ENCODE data around the gene TRAF6.
A peak's percentile ranks its signal among the peaks of the same experiment; 100 is the strongest.
"Not testable (repeated sequence)": the region's sequence is repeated elsewhere in the genome, so short reads cannot be mapped to it uniquely, and the experiment has no call there.

The TRAF6 gene, protein sequence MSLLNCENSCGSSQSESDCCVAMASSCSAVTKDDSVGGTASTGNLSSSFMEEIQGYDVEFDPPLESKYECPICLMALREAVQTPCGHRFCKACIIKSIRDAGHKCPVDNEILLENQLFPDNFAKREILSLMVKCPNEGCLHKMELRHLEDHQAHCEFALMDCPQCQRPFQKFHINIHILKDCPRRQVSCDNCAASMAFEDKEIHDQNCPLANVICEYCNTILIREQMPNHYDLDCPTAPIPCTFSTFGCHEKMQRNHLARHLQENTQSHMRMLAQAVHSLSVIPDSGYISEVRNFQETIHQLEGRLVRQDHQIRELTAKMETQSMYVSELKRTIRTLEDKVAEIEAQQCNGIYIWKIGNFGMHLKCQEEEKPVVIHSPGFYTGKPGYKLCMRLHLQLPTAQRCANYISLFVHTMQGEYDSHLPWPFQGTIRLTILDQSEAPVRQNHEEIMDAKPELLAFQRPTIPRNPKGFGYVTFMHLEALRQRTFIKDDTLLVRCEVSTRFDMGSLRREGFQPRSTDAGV

DNA sequence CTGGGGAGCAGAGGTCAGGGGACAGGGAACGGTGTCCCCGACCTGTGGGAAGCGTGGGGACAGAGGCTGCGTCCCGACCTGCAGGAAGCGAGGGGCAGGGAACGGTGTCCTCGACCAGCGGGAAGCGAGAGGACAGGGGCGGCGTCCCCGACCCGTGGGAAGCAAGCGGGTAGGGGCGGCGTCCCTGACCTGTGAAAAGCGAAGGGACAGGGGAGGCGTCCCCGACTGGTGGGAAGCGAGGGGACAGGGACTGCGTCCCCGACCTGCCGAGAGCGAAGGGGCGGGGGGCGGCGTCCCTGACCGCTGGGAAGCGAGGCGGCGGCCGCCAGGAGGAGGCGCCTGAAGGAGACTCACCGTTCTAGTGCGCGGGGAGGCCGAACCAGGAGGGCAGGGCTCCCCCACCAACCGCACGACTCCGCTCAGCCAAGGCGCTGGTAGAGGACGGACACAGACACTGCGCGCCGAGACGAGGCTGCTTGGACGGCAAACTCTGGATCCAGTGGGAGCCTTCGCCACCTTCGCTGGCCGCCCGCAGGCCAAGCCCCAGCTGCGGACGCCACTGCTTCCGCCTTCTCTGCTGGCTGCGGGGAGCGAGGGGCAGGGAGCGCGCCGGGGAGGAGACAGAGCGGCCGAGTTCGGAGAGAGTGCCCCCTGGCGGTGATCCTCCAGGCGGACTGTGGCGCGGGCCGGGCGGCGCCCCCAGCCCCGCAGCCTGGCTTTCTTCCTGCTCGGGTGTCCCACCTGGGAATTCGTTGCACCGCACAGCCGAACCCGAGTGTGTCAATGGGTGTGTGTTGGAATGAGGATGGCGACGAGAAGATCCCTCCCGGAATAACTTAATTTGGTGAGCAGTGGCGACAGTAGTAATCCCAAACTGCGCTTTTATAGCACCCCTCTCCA lies at the start of gene TRAF6:
TRAF6 (minus strand) TSS at position 579 of the 900 bp plus-strand sequence. CDS start 8,757 bp downstream, outside the sequence.
- peak; percentile 92 for DNase-seq

DNA sequence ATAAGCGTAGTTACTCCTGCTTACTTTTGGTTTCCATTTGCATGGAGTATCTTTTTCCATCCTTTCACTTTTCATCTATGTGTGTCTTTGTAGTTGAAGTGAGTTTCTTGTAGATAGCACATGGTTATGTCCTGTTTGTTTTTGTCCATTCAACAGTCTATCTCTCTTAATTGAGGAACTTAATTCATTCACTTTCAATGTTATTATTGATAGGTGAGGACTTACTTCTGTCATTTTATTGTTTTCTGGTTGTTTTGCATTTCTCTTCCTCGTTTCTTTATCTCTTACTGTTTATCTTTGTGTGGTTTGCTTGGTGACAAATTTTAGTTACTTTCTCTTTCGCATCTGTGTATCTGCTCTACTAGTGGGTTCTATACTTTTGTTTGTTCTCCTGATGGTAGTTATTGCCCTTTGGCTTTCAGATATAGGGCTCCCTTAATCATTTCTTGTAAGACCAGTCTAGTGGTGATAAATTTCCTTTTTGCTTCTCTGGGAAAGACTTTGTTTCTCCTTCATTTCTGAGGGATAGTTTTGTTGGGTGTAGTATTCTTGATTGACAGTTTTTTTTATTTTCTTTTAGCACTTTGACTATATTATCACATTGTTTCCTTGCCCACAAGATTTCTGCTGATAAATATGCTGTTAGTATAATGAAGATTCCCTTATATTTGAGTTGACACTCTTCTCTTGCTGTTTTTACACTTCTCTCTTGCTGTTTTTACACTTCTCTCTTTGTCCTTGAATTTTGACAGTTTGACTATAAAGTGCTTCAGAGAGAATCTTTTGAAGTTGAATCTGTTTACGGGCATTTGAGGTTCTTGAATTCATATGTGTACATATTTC lies 48.7 kb upstream of the TRAF6 start:
- no peak for DNase-seq

DNA sequence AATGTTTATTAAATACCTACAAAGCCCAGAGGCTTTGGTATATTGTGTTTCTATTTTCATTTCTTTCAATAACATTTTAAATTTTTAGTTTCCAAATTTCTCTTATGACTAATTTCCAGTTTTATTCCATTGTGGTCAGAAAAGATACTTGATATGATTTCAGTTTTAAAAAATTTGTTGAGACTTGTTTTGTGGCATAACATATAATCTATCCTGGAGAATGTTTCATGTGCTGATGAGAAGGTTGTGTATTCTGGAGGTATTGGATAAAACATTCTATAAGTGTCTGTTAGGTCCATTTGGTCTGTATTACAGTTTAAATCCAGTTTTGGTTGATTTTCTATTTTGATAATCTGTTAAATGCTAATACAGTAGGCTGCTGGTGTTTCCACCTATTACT lies 47.9 kb upstream of the TRAF6 start:
- DNase-seq, result no peak

DNA sequence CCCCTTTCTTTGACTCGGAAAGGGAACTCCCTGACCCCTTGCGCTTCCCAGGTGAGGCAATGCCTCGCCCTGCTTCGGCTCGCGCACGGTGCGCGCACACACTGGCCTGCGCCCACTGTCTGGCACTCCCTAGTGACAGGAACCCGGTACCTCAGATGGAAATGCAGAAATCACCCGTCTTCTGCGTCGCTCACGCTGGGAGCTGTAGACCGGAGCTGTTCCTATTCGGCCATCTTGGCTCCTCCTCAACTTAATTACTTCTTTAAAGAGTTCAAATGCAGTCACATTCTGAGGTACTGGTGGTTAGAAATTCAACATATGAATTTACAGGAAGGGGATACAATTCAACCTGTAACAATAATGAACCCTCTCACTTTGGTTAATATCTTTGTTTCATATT lies 47.3 kb upstream of the TRAF6 start:
- not testable (repeated sequence) for DNase-seq

DNA sequence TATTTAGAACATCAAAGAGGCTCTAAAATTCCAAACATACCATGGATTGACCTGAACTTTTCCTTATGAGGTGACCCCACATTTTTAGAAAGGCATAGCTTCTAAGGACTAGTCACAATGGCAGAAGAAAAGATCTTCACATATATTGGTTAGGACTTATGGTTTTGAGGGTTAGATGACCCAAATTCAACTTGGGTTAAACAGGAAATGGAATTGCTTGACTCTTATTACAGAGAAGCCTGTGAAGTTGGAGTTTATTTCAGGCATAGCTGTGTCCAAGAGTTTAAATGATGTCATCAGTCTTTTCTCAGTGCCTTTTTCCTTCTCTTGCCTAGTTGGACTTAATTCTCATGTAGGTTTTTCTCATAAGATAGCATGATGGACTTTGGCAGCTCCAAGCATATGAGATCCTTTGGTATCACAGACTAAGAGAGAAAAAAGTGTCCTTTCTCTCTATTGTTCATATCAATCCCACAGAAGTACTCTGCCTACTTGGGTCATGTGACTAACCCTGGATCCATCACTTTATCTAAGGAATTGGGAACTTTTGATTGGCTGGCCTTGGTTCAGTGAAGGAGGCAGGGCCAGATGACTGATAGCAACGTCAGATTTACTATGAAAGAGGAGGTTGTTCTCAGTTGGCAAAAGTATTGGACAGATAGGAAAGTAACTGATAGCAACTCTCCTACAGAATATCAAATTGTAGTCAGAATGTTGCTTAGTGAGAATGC lies 40.5 kb upstream of the TRAF6 start:
- DNase-seq, result no peak

DNA sequence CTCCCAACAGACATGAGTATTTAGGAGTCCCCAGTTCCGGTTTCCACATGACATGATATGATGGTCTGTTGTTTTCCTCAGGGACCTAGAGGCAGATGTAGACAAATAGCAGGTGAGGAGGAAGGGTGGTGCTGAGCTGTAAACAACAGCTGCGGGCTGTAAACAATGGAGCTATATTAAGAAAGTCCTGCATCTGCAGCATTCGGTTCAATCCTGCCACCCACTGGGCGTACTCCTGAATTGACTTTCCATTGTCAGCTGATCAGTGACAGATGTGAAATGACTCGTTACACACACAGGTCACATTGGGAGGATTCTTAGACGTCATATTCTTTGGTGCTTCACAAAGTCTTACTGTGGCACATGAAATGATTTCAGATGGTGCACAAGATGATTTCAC lies 30.9 kb upstream of the TRAF6 start:
- peak; percentile 9 for DNase-seq

DNA sequence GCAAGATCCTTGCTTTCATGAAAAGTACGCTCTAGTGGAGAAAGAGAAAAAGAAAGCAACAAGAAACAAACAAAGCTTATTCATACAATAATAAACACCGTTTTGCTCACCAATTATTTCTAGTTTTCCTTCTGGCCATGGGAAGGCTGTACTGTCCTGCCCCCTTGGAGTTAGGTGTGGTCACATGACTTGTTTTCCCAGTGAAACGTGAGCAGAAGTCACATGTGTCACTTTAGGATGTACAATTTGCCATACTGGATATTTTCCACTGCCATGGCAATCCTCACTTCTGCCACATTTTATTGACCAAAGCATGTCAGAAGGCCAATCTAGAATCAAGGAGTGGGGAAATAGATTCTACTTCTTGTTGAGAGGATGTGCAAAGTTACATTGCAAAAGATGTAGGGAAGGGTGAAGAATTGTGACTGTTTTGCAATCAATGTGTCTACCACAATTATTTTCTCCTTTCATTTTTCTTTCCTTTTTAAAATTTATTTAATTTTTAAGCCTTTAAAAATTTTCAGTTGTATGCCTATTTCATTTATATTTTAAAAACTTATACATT lies 24.3 kb upstream of the TRAF6 start:
- no peak for DNase-seq

DNA sequence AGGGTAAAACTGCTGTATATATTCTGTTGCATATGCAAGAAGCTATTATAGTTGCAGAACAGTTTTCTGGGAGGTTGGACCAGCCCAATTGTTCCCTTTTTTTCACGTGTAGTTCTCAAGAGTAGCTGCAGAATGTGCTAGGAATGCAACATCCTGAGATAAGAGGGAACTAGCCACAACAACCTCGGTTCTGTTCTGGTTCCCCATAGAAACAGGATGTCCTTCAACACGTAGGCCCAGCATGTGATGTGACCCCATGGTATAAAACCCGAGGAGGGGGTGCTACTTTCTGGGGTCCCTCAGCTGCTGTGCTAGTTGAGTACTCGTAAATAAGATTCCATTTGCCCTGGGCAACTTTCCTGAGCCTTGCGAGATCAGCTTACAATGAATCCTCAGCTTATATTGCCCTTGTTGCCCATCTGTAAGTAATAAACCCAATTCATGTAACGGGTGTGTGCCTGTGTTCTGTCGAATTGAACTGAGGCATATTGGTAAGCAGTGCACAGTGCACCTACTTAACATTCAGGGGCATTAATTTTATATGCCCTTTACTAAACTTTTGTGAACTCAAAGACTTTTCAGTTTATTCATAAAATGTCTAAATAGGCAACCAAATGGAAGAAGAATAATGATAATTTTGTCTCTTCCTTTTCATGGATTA lies 23.0 kb upstream of the TRAF6 start:
- no peak for DNase-seq

DNA sequence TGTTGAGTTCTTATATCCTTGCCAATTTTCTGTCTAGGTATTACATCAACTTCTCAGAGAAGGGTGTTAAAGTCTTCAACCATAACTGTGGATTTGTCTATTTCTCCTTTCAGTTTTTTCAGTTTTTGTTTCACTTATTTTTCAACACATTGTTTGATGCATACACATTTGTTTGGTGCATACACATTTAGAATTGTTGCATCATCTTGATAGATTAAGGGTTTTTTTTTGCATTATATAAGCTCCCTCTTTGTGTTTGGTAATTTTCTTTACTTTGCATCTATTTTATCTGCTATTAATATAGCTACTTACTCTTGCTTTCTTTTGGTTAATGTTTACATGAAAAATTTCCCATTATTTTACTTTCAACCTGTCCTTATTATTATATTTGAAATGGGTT lies 20.8 kb upstream of the TRAF6 start:
- DNase-seq, result no peak

DNA sequence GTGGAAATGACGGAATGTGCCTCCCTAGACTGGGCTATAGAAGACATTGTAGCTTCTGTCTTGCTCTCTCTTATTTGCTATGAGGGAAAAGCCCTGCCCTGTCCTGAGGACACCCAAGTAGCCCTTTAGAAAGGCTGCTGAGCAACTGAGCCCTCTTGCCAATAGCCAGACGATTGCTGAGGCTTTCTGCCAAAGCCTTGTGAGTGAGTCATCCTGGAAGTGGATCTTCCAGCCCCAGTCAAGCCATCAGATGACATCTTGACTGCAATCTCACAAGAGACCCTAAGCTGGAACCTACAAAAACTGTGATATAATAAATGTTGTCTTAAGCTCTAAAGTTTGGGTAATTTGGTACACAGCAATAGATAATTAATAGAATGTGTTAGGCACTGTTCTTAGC lies 3.9 kb upstream of the TRAF6 start:
- no peak for DNase-seq

DNA sequence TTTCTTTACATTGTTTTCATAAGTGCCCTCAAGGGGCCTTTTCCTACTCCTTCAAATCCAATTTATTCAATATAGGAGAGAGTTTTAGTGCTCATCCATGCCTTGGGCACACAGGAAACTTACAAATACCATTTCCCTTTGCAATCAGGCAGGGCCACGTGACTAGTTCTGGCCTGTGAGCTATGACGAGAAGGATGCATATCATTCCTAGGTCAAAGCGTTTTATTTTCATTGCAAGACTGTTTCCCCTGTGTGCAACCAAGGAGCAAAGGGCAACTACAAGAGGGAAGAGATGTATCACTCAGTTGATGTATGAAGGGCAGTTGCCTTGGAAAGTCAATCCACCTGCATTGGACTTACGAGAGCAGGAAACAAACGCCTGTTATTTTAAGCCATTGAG lies 1.9 kb upstream of the TRAF6 start:
- no peak for DNase-seq

DNA sequence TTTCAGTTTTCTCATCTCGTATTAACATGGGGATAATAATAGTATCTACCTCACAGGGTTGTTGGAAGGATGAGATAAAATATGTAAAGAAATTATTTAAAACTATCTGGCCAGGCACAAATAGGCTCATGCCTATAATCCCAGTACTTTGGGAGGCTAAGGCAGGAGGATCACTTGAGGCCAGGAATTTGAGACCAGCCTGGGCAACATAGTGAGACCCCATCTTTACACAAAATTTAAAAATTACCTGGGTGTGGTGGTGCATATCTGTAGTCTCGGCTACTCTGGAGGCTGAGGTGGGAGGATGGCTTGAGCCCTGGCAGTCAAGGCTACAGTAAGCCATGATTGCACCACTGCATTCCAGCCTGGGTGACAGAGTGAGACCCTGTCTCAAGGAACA lies 990 bp upstream of the TRAF6 start:
- not testable (repeated sequence) for DNase-seq

DNA sequence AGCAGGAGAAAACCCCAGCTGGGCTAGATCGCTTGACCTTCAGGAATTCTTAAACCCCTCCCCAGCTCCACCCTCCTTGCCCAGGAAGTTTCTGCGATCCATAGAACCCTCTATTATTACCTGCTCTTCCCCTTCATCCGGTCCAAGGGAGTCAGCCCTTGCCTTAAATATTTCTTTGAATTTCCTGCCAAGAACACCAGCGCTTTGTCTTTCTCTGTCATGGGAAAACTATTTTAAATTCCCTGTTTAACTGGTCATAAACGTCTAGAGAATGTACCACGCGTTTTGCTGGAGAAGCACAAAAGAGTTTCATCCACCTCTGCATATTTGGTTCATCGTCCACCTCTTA lies 496 bp upstream of the TRAF6 start:
- DNase-seq, result no peak

DNA sequence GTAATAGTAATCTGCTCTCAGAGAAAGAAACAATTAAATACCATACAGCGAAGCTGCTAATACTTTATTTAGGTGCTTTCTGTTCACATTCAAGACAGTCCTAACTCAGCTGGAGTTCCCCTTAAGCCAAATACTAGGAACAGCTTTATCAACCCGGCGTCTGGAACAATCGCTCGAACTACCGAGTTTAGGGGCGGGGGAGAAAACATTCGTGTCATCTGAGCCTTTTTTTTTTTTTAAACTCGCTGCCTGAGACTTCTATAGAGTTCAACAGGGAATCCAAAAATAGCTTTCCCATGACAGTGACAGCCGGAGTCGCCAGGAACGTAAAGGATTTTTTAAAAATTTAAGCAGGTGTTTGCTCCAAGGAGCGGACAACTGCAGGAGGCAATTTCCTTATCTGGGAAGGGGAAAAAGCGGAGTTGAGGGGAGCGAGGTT lies 852 bp downstream of the TRAF6 start:
- DNase-seq, result peak; percentile 33

DNA sequence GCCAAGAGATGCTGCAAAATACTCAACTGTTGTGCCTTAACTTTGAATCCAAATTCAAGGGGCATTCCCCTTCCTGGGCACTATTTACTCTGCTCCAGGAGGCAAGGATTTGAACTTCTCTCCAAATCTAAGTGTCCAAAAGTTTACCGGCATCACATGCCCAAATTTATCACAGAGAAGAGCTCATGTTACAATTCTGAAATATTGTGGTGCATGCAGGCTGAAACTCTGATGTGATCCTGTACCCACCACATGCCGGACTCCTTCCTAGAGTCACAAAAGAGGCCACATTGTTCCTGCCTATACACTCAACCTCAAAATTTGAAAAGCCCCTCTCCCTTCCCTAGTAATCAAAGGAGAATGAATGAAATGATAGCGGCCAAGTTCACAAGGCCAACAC lies 1.3 kb downstream of the TRAF6 start:
- DNase-seq, result no peak

DNA sequence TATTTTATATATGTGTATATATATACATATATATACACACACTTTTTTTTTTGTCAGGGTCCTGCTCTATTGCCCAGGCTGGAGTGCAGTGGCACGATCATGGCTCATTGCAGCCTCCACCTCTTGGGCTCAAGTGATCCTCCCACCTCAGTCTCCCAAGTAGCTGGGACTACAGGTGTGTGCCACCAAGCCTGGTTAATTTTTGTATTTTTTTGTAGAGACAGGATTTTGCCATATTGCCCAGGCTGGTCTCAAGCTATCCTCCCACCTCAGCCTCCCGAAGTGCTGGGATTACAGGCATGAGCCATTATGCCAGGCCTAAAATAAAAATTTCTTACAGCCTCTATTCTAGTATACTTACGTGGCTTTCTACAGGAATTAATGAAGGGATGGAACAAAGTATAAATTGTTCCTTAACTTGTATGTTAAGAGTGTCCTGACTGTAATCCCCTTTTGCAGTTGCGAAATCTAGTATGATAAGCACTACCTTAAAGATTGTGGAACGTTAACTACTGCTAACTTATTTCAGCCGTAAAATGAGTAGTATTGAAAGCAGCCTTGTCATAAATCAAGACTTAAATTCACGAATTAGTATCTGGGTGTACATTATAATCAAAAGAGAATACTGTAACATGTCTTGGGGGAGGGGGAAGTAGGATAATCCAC lies 2.1 kb downstream of the TRAF6 start:
- no peak for DNase-seq

DNA sequence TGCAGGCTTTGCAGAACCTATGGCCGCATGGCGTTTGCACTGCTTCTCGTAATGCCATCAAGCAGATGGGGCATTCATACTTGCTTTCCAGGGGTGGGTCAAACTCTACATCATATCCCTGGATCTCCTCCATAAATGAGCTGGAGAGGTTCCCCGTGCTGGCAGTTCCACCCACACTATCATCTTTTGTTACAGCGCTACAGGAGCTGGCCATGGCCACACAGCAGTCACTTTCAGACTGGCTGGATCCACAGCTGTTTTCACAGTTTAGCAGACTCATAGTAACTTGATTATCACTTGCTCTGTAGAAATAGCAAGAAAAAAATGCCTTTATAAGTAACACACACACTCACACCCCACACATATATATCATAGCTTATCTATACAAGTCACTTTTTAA lies 8.8 kb downstream of the TRAF6 start:
- DNase-seq, result no peak

DNA sequence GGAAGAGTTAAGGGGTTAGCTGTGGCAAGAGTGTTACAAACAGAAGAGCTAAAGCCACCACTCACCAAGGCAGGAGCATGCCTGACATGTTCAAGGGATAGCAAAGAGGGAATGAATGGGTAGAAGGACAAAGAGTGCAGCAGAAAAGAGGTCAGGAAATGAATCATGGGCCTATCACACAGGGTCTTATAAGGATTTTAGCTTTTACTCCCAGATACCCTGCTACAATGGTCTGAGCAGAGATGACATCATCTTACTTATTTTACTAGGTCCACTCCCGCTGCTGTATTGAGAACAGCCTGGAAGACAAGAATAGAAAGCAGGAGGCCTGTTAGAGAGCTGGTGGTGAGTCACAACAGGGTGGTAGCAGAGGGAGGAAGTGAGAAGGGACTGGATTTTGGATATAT lies 9.8 kb downstream of the TRAF6 start:
- DNase-seq, result no peak

DNA sequence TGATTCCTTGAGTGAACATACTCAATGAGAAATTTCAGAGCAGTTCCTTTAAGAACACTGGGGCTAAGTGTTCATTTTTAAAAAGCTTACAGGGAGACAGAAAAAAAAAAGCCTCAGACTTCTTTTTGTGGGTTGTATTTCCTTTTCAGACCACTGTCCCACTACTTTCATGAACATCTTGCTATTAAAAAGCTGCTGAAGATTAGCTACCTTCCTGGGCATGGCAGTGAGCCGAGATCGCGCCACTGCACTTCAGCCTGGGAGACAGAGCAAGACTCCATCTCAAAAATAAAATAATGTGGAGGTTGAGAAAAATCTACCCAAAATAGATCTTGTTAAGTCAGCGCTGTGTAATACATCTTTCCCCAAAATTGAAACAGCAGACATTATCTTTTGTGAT lies 10.8 kb downstream of the TRAF6 start:
- DNase-seq, result no peak

DNA sequence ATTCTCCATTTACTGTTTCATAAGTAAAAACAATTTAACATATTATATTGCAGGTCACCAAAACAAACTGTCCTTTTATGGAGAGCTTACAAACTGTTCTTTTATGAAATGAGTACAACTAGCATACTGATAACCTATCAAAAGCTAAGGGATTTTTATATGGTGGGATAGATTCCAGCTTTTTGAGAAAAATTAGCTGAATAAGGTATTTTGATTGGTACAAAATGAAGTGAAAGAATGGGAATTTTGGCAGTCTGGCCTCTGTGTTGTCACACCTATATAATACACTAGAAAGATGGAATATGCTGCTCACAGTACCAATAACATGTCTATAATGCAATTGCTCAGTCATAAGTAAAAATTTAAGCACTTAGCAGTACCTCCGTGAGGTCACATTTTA lies 11.4 kb downstream of the TRAF6 start:
- no peak for DNase-seq

DNA sequence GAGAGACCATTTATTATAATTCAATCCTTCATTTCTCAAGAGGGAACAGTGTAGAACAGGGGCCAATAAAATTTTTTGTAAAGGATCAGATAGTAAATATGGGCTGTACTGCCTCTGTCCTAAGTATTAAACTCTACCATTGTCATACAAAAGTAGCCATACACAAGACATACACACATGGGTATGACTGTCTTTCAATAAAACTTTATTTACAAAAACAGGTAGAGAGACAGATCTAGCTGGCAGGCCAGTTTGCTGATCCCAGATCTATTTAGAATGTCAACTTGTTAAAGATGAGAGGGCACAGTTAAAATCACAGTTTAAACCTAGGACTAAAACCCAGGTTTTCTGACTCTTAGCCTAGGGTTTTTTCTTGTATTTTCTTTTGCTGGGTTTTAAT lies 16.7 kb downstream of the TRAF6 start:
- no peak for DNase-seq
